BLaER1 treated with 17β-estradiol and CSF1 and Interleukin-3, amounts not matched to agents 10 nM and 100 nM (cell line): Measurements from ENCODE around the gene SRGAP2B.
"Not testable (repeated sequence)": the region's sequence is repeated elsewhere in the genome, so short reads cannot be mapped to it uniquely, and the experiment has no call there.

Source experiments
- H3K27ac ChIP-seq, 11 experiments: shearing (Covaris generic); formaldehyde crosslinking; 2 replicates each; pipeline ENCODE4 v1.8.1; 2022
- H3K27me3 ChIP-seq, 11 experiments: shearing (Covaris generic); formaldehyde crosslinking; 2 replicates each; pipeline ENCODE4 v1.8.1; 2022
- H3K36me3 ChIP-seq, 11 experiments: shearing (Covaris generic); formaldehyde crosslinking; 2 replicates each; pipeline ENCODE4 v1.8.1; 2022
- H3K4me1 ChIP-seq, 10 experiments: shearing (Covaris generic); formaldehyde crosslinking; 2 replicates each; pipeline ENCODE4 v1.8.1; 2022
- H3K4me2 ChIP-seq, 11 experiments: shearing (Covaris generic); formaldehyde crosslinking; 2 replicates each; pipeline ENCODE4 v1.8.1; 2022
- H3K4me3 ChIP-seq, 10 experiments: shearing (Covaris generic); formaldehyde crosslinking; 2 replicates each; pipeline ENCODE4 v1.8.1; 2022
- H3K9ac ChIP-seq, 11 experiments: shearing (Covaris generic); formaldehyde crosslinking; 2 replicates each; pipeline ENCODE4 v1.8.1; 2022
- H3K9me3 ChIP-seq, 11 experiments: shearing (Covaris generic); formaldehyde crosslinking; replicated peaks in 1 of 11; 2 replicates each; pipeline ENCODE4 v1.8.1; 2022
- H4K20me1 ChIP-seq, 11 experiments: shearing (Covaris generic); formaldehyde crosslinking; 2 replicates each; pipeline ENCODE4 v1.8.1; 2022

The SRGAP2B gene

DNA sequence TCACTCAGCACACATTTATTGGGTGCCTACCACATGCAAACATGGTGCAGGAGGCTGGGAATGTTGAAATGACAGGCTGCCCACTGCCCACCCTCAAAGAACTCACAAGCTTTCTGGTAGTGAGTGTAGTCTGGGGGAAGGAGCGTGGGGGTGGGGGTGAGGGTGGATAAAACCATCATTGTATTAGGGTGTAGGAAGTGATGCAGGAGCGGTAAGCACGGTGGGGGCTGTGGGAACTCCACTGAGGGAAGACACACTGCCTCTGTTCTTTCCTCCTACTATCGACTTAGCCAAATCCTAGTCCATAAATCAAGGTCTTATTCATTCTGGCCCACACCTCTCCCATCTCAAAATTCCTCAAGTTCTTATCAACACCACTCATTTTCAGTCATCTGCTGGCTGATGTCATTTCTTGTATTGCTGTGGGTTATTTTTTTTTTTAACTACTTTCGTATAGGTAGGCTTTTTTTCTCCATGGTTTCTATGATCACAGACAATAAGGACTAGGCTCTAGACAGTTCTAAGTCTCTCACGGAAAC is 21.0 kb downstream of the SRGAP2B start:
- H3K4me3 ChIP-seq, H3K36me3 ChIP-seq, H3K9ac ChIP-seq, H3K9me3 ChIP-seq, H3K27me3 ChIP-seq, H3K27ac ChIP-seq, H3K4me1 ChIP-seq, H3K4me2 ChIP-seq: not testable (repeated sequence)
- H4K20me1 ChIP-seq, result peaks cover 0 to 13% (median 0%) of the 10 kb centered on the region in 11 experiments; a peak in 2 of 22 replicates

DNA sequence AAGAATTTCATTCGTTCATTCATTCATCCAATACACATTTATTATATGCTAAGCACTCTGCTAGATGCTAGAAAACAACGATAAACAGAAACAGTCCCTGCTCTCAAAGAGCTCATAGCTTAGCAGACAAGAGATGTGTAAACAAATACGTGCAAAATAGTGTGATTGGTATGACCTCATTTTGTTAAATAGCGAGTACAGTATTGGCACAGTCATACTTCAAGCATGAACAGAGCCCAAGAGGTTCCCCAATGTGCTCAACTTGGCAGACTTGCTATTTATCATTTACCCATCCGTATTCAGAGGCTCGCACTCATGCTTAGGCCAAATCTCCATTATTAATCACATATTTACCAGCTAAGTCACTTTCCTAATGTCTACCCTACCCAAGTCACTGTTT is 23.6 kb downstream of the SRGAP2B start:
- not testable (repeated sequence) for H3K4me2 ChIP-seq, H3K27ac ChIP-seq, H3K36me3 ChIP-seq, H3K9ac ChIP-seq, H3K27me3 ChIP-seq, H3K9me3 ChIP-seq, H3K4me3 ChIP-seq, H3K4me1 ChIP-seq
- peaks cover 0 to 13% (median 0%) of the 10 kb centered on the region in 11 experiments; a peak in 2 of 22 replicates for H4K20me1 ChIP-seq

DNA sequence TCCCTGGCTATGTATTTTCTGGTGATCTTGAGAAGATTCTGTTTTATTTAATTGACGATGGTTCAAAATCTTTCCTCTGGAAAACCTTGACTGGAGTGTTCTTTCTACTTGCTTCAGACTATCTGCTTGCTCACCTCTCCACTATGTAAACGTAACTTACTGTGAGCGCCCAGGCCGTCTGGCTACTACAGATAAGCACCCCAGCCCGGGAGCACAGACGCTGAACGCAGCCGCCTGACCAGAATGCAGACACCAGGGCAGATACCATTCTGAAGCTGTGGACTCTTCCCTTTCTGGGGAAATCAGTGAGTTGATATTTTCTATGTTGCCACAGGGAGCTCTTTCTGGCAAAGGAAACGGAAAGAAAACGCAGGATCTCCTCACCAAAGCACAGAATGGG is 28.6 kb downstream of the SRGAP2B start:
- H3K9me3 ChIP-seq, H3K9ac ChIP-seq, H3K4me2 ChIP-seq, H3K4me3 ChIP-seq, H3K27ac ChIP-seq, H3K36me3 ChIP-seq, H3K27me3 ChIP-seq, H3K4me1 ChIP-seq: not testable (repeated sequence)
- peaks cover 0 to 12% (median 0%) of the 10 kb centered on the region in 11 experiments; a peak in 2 of 22 replicates for H4K20me1 ChIP-seq

DNA sequence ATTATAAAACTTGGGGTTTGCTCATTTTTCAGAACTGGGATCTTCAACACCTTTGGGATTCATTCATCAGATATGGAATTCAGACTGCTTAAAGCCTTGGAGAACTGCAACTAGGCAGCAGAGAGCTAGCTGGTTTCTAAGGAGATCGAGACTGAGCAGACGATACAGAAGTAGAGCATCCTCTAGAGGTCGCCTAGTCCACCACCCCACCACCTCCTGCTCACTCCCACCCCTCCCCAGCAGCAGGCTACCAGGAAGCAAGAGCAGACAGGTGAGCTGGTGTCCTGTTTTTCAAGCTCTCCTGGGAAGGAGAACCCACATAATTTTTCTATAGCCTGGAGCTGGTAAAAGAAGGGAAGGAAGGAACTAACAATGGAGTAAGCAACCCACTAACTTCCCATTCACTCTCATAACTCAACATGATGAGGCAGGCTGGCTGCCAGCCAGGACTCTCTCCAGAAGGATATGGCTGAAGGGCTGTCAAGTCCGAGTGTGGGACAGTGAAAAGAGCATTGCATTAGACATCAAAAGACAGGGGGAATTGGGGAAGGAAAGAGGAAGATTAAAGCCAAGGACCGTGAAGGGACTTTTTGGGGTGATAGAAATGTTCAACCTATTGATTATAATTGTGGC is 29.8 kb downstream of the SRGAP2B start:
- H3K4me2 ChIP-seq, H3K27me3 ChIP-seq, H3K9me3 ChIP-seq, H3K27ac ChIP-seq, H3K36me3 ChIP-seq, H3K4me1 ChIP-seq, H3K9ac ChIP-seq, H3K4me3 ChIP-seq: not testable (repeated sequence)
- peaks cover 0 to 12% (median 0%) of the 10 kb centered on the region in 11 experiments; a peak in 2 of 22 replicates for H4K20me1 ChIP-seq

DNA sequence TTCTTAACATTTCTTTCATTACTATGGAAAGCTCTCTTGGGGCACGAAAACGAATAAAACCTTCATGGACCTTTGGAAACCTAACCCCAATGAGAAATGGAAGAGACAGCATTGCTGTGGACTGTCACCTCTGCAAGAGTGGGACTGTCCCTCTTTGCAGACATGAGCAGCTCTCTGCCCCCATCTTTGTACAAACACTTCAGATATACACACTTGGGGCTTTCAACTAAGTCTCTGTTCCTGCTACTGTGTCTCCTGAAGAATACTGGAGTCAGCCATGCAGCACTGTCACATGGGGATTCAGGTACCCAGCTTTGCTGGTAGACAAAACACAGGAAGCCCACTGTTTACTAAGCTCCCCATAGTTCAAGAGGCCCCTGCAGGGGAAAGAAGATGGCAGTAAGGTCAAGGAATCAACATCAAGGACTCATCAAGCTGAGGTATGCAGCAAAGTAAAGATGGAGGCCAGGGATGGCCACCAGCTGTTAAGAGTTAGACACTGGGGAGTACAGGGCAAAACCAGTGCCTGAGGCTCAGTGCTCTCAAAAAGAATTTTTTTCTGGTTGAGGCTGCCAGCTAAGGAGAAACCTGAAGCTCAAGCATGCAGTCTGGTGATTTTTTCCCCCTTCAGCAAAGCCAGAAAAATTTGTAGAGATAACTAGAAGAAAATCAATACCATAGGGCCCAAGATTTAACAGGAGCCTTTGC is 31.0 kb downstream of the SRGAP2B start:
- H3K4me3 ChIP-seq, H3K9ac ChIP-seq, H3K27ac ChIP-seq, H3K36me3 ChIP-seq, H3K4me1 ChIP-seq, H3K9me3 ChIP-seq, H3K27me3 ChIP-seq: not testable (repeated sequence)
- Histone ChIP-seq H4K20me1 (peaks cover 0 to 12% (median 0%) of the 10 kb centered on the region in 11 experiments; a peak in 2 of 22 replicates), H3K4me2 (0 out of 22 replicates have a peak overlapping the region, but pooled peaks of 1 of the 11 experiments have one; percentile 37)

DNA sequence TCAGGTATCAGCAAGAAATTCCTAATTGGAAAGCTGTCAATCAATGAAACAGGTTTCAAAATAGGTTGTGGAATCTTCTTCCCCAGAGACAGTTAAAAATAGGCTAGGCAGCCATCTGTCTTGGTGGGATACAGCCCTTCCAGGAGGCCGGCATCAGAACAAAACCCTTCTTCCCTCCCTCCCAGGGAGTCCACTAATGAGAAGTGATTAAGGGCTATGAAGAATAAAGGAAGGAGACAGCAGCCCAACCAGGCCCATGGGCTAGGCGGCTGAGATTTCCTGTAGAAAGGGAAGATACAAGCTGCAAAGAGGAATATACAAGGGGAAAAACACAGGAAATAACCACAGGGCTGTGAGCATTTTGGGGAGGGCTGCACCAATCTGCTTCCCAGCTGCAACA is 31.8 kb downstream of the SRGAP2B start:
- not testable (repeated sequence) for H3K36me3 ChIP-seq, H3K4me2 ChIP-seq, H3K27me3 ChIP-seq, H3K9ac ChIP-seq, H3K4me1 ChIP-seq, H3K4me3 ChIP-seq, H3K9me3 ChIP-seq, H3K27ac ChIP-seq
- peaks cover 0 to 12% (median 0%) of the 10 kb centered on the region in 11 experiments; a peak in 2 of 22 replicates for H4K20me1 ChIP-seq

DNA sequence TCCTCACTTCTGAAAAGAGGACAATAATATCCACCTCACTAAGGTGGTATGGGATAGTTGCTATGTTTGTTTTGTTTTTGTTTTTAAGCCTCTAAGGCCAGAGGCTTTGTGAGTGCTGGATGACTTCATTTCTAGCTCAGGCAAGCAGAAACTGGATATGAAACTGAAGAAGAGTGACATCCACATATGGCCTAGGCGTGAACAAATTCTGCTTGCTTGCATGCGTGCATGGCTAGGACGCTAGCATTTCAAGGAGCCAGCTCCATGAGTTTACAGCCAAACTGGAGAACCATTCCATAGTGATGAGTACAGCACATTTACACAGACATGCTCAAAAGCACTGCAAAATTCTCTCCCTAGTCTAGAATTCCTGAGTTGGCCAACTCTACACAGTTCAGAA is 36.9 kb downstream of the SRGAP2B start:
- H4K20me1 ChIP-seq, H3K9me3 ChIP-seq, H3K36me3 ChIP-seq, H3K4me3 ChIP-seq, H3K9ac ChIP-seq, H3K27me3 ChIP-seq, H3K4me2 ChIP-seq, H3K4me1 ChIP-seq: not testable (repeated sequence)
- peak overlapping the region in 2 of 11 experiments; percentile 49 to 54; a peak in 2 of 22 replicates for H3K27ac ChIP-seq

DNA sequence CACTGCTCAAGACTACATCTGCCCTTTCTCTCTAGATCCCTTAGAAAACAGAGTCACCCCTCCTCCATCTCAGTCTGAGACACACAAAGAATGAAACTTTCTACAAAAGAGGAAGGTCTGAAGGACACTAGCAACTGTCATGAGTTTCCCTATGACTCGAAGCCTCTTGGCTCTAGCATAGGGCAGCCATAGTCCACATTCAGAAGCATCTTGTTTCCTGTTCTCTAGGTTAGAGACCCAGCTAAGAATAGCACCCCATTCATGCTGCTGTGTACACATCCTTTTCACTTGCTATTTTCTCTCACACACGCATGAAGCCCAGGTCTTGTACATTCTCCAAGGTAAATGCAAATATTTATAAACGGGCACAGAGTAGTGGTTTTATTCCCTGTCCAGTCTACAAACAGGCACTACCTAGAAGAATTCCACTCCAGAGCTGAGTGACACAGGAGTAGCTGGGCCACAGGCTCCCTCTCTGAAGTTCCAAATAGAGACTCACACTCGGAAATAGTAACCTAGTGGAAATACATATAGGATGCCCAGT is 39.8 kb downstream of the SRGAP2B start:
- not testable (repeated sequence) for H3K36me3 ChIP-seq, H4K20me1 ChIP-seq, H3K4me1 ChIP-seq, H3K27me3 ChIP-seq, H3K4me2 ChIP-seq, H3K9ac ChIP-seq, H3K4me3 ChIP-seq, H3K9me3 ChIP-seq, H3K27ac ChIP-seq

DNA sequence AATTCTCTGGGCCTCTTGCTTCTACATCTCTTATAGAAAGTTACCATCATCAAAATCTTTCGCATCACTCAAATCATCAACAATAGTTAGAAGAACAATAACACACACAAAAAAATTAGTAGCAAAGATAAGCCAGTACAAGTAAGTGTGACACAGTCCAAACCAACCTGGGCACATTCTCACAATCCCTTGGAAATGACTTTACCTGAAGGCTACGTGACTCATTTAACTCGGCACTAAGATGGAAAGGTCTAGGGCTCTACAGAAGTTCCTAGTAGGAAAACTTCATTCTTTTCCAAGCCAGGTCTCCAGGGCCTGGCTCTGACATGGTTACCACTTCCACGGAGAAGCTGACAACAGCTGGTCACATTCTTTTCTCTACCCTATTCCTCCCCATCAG is 41.7 kb downstream of the SRGAP2B start:
- not testable (repeated sequence) for H3K4me3 ChIP-seq, H3K4me2 ChIP-seq, H3K27me3 ChIP-seq, H4K20me1 ChIP-seq, H3K9ac ChIP-seq, H3K27ac ChIP-seq, H3K36me3 ChIP-seq, H3K4me1 ChIP-seq, H3K9me3 ChIP-seq

DNA sequence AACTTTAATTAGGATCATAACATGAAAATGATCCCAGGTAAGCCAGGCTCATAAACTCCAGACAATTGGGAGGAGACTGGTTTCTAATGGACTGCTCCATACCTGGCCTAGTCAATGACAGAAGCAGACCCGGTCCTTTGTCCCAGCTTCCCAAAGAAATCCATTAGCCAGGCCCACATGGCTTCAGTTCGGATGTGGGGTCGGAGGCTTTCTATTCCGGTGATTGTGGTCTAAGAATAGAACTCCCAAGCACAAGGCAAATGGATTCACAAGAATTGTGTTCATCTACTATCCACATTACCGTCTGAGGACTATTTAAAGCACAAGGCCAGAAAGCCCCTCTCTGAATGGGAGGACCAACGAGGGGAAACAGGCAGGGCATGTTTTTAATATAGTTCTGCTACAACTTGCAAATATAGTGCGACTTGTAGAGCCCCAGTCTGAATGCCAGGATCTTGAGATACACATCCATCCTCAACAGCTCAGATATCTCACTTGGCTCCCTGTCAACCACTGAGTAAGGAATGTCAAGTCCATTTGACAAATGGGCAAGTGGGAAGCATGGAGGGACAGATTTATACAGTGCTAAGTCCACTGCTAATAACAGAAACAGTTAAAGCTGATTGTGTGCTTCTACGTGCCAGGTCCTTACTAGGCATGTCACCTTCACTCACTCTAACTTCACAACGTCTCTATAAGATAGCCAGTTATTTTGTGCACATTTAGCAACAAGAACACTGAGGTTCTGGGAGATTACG is 42.9 kb downstream of the SRGAP2B start:
- H3K36me3 ChIP-seq, H3K27ac ChIP-seq, H3K4me1 ChIP-seq, H3K9me3 ChIP-seq, H3K4me2 ChIP-seq, H3K4me3 ChIP-seq, H3K9ac ChIP-seq, H4K20me1 ChIP-seq, H3K27me3 ChIP-seq: not testable (repeated sequence)

DNA sequence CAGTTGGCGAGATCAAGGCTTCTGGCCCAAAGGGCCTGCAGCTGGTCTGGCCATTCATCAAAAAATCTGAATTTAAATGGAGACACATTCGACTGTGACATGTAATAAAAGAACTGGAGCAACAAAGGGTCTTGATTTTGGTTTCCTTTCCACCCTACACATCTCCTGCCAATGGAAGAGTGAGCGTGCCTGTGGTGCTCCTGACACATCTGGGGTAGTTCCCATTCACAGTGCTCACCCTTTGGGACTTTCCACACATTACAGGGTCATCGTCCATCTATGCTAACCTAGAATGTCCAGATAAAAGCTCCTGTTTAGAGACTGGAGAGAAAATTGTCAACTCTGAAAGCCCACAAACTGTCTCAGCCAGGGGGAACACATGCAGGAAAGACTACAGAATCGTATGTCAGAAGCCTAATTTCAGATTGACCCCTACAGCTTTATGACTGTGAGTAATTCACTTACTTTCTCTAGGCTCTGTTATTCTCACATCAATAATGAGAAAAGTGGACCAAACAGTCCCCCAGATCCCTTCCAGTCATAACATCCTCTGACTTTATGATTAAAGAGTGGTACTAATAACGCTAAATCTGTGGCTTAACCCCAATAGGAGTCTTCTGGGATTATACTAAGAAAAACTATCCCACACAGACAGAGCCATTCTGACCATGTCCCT is 46.8 kb downstream of the SRGAP2B start:
- not testable (repeated sequence) for H3K36me3 ChIP-seq, H3K4me2 ChIP-seq

DNA sequence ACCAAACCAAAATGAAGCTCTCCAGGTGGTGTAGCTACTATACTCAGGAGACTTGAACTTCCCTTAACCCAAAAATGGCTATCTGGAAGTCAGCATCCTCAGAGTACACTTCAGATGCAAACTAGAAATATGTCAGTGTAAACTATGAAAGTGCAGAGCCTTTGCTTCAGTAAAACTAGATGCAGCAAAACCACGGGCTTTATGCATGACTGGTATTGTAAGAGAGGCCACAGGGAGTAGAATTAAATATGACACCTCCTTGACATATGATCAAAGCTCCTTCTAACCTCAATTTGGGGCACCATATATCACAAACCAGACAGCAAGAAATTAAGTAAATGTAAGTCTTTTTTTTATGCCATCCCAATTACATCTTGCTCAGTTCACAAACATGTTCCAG is 47.6 kb downstream of the SRGAP2B start:
- H4K20me1 ChIP-seq, H3K27me3 ChIP-seq, H3K36me3 ChIP-seq, H3K27ac ChIP-seq, H3K9me3 ChIP-seq, H3K9ac ChIP-seq, H3K4me3 ChIP-seq, H3K4me2 ChIP-seq, H3K4me1 ChIP-seq: not testable (repeated sequence)

More for the DNA sequence above, 46.8 kb downstream of the SRGAP2B start:
- not testable (repeated sequence) for H3K9ac ChIP-seq, H3K4me1 ChIP-seq, H3K27ac ChIP-seq, H3K9me3 ChIP-seq, H4K20me1 ChIP-seq, H3K4me3 ChIP-seq, H3K27me3 ChIP-seq

DNA sequence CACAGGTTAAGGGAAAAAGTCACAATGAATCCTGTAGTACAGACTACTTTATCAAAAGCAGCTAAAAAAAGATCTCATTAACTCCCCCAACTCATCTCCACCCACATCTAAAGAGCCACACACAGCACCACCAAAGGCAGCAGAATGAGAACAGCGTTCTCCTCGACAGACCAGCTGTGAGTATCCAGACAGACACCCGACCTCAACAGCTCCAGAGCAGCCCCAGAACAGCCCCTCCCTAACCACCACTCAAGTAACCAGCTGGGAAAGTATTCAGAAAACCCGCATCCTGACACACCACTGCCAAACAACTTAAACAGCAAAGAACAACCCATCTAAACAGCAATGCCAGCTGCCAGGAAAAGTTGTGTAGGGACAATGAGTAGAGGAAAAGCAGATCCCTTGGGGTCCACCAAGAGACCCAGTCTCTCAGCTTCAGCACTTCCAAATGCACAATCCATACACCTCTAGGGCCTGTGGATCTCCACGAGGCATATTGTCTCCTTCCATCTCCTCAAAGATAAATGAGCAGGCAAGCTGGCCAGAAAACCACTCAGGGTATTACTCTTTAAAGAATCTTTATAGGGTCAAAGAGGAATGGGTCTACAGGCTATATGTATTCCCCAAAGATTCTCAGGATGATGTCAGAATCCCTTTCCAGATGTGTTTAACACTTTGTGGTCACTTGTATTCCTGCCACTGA is 49.4 kb downstream of the SRGAP2B start:
- H4K20me1 ChIP-seq, H3K4me1 ChIP-seq, H3K36me3 ChIP-seq, H3K4me3 ChIP-seq, H3K9ac ChIP-seq, H3K27ac ChIP-seq, H3K9me3 ChIP-seq, H3K27me3 ChIP-seq, H3K4me2 ChIP-seq: not testable (repeated sequence)
